ENCODE results near the gene MINDY4. TPM values are rescaled to one million over a fixed set of nuclear protein-coding genes. Genes with fewer than 3 reads are reported as not detected.

The MINDY4 gene
- polyA plus RNA-seq, 3 donors: 0.15 to 0.17 TPM; not detected in 1

DNA sequence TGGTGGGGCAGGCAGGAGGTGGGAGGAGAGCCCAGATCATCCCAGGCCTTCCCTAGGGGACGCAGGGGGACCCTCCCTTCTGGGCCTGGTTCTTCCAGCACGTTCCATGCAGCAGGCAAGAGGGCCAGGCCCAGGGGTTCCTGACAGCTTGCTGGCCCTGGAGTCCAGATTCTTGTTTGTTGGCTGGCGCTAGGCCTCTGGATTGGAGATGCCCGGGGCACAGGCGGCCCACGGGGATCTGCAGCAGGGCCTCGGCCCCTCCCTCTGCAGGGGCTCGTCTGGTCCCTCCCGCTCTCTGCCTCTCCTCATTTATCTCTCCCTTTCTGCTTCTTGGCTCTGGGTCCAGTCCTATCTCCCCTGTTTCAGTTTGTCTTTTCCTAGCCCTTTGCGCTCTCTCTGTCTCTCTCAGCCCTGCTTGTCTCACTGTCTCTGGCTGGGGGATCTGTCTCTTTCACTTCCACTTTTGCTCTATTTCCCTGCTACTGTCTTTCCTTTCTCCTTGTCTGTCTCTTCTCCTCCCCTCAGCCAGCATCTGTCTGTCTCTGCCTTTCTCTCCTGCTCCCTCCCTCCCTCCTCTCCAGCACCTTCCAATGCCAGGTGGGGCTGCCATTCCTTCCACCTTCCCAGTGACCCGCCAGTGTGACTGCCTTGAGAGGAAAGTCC lies 139.3 kb downstream of the MINDY4 start:
- no peak for DNase-seq
- Histone ChIP-seq H3K27ac (ENCODE audit: low read depth in 1 of 2, low read length in 2 of 2) (no peak overlapping the region), H3K4me2 (replicated peaks; ENCODE audit: extremely low read depth, low read length, poor library complexity, severe bottlenecking) (no peak overlapping the region), H2AFZ (ENCODE audit: insufficient read depth, low read depth, low read length, poor library complexity, severe bottlenecking) (no peak overlapping the region), H3K9me3 (replicated peaks in 1 of 2; ENCODE audit: control insufficient read depth in 1 of 2, insufficient read depth in 1 of 2, low read length in 2 of 2) (no peaks in the 10 kb centered on the region), H3K4me1 (ENCODE audit: control insufficient read depth in 1 of 2, insufficient read depth in 2 of 2, low read length in 2 of 2) (no peaks in the 10 kb centered on the region), H3K27me3 (ENCODE audit: control insufficient read depth in 2 of 2, insufficient read depth in 2 of 2, low read length in 2 of 2) (no peaks in the 10 kb centered on the region), H3K79me2 (ENCODE audit: insufficient read depth, low read length) (no peaks in the 10 kb centered on the region), H3K36me3 (replicated peaks in 1 of 2; ENCODE audit: control insufficient read depth in 1 of 2, insufficient read depth in 2 of 2, low read length in 2 of 2) (no peaks in the 10 kb centered on the region), H3K4me3 (replicated peaks in 1 of 3; ENCODE audit: low read depth in 2 of 3, low read length in 3 of 3) (no peak overlapping the region), H4K20me1 (ENCODE audit: insufficient read depth, low read length) (no peaks in the 10 kb centered on the region), H3K9ac (ENCODE audit: insufficient read depth, low read length, poor library complexity, severe bottlenecking) (no peak overlapping the region)
- no peak overlapping the region for H3K4me3 Mint-ChIP-seq
- H3K36me3 Mint-ChIP-seq: no peaks in the 10 kb centered on the region
- H3K27ac Mint-ChIP-seq: peak overlapping the region in 1 of 7 donors; percentile 60
- intact Hi-C loops (cut with micrococcal nuclease): no loop called here
- peaks cover 0 to 4% (median 0%) of the 10 kb centered on the region in 3 donors for H3K27me3 Mint-ChIP-seq (ENCODE audit: low read depth in 3 of 3)
- H3K4me1 Mint-ChIP-seq: peaks cover 2% of the 10 kb centered on the region
- 99% methylated on average over 8 of the region's 11 CpGs for WGBS (ENCODE audit: insufficient coverage)
- no peaks in the 10 kb centered on the region for H3K9me3 Mint-ChIP-seq
- TF ChIP-seq, protein P1, sequence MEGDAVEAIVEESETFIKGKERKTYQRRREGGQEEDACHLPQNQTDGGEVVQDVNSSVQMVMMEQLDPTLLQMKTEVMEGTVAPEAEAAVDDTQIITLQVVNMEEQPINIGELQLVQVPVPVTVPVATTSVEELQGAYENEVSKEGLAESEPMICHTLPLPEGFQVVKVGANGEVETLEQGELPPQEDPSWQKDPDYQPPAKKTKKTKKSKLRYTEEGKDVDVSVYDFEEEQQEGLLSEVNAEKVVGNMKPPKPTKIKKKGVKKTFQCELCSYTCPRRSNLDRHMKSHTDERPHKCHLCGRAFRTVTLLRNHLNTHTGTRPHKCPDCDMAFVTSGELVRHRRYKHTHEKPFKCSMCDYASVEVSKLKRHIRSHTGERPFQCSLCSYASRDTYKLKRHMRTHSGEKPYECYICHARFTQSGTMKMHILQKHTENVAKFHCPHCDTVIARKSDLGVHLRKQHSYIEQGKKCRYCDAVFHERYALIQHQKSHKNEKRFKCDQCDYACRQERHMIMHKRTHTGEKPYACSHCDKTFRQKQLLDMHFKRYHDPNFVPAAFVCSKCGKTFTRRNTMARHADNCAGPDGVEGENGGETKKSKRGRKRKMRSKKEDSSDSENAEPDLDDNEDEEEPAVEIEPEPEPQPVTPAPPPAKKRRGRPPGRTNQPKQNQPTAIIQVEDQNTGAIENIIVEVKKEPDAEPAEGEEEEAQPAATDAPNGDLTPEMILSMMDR (IDR thresholded peaks at IDR 0.05): no peak

- Histone ChIP-seq H3K36me3 (replicated peaks in 1 of 2; ENCODE audit: control insufficient read depth in 1 of 2, insufficient read depth in 2 of 2, low read length in 2 of 2) (no peaks in the 10 kb centered on the region), H3K27me3 (ENCODE audit: control insufficient read depth in 2 of 2, insufficient read depth in 2 of 2, low read length in 2 of 2) (no peaks in the 10 kb centered on the region), H3K4me2 (replicated peaks; ENCODE audit: extremely low read depth, low read length, poor library complexity, severe bottlenecking) (no peak overlapping the region), H3K9ac (ENCODE audit: insufficient read depth, low read length, poor library complexity, severe bottlenecking) (no peak overlapping the region), H3K79me2 (ENCODE audit: insufficient read depth, low read length) (no peaks in the 10 kb centered on the region), H3K9me3 (replicated peaks in 1 of 2; ENCODE audit: control insufficient read depth in 1 of 2, insufficient read depth in 1 of 2, low read length in 2 of 2) (no peaks in the 10 kb centered on the region), H3K27ac (ENCODE audit: low read depth in 1 of 2, low read length in 2 of 2) (no peak overlapping the region), H2AFZ (ENCODE audit: insufficient read depth, low read depth, low read length, poor library complexity, severe bottlenecking) (no peak overlapping the region), H4K20me1 (ENCODE audit: insufficient read depth, low read length) (no peaks in the 10 kb centered on the region), H3K4me3 (replicated peaks in 1 of 3; ENCODE audit: low read depth in 2 of 3, low read length in 3 of 3) (no peak overlapping the region), H3K4me1 (ENCODE audit: control insufficient read depth in 1 of 2, insufficient read depth in 2 of 2, low read length in 2 of 2) (no peaks in the 10 kb centered on the region)
- Mint-ChIP-seq H3K4me3 (no peak overlapping the region), H3K36me3 (no peaks in the 10 kb centered on the region), H3K27ac (no peak overlapping the region), H3K9me3 (no peaks in the 10 kb centered on the region), H3K27me3 (ENCODE audit: low read depth in 3 of 3) (peaks cover 0 to 4% (median 0%) of the 10 kb centered on the region in 3 donors), H3K4me1 (peaks cover 2% of the 10 kb centered on the region)
- TF ChIP-seq, protein P1 (IDR thresholded peaks at IDR 0.05): no peak
- intact Hi-C loops (cut with micrococcal nuclease): no loop called here
- DNase-seq: no peak
- 90% methylated on average over 8 of the region's 11 CpGs for WGBS (ENCODE audit: insufficient coverage)
These were observed 139.9 kb downstream of the MINDY4 start for GRCh38 chr7:30911133-30911532.
